CD4-positive, alpha-beta T cell (primary cell): ENCODE measurements around the gene BCO2. TPM values are rescaled to one million over a fixed set of nuclear protein-coding genes. Genes with fewer than 3 reads are reported as not detected.
"Not testable (repeated sequence)": the region's sequence is repeated elsewhere in the genome, so short reads cannot be mapped to it uniquely, and the experiment has no call there.

Source experiments
- ATAC-seq: fragments of 200-7000 bp; cut with Tn5 transposase; one replicate; pipeline ENCODE4 v1.10.0; 2022; ENCODE audit warnings: mild to moderate bottlenecking; ENCODE audit not compliant: poor library complexity
- CTCF ChIA-PET: fragments of 350-600 bp; sonication (Branson Sonifier 250); formaldehyde crosslinking; loops from one replicate; lab custom pipeline; 2021; ENCODE audit warnings: antibody characterized with exemption, inconsistent platforms; lab: Charles Lee
- POLR2A ChIA-PET: fragments of 350-600 bp; sonication (Branson Sonifier 250); formaldehyde crosslinking; loops from one replicate; lab custom pipeline; 2021; ENCODE audit warnings: antibody characterized with exemption, inconsistent platforms; lab: Charles Lee
- DNase-seq, 14 experiments: peaks; one replicate each; pipeline ENCODE4 v3.0.0-alpha.2; 2013 to 2020; ENCODE audit warnings: mixed read lengths in 2 of 14
- H3K27ac ChIP-seq, 2 donors: one replicate each; pipeline versions ENCODE4 v1.5.1 to v1.7.0; 2013; ENCODE audit warnings: low read length in 2 of 2, low read depth in 1 of 2, mild to moderate bottlenecking in 1 of 2
- H3K27me3 ChIP-seq, 2 experiments: 1 replicate in 1 of 2; 2 replicates in 1 of 2; pipeline versions ENCODE4 v1.6.1 to v1.7.0; 2013; ENCODE audit warnings: low read length in 2 of 2, control low read depth in 1 of 2, mild to moderate bottlenecking in 1 of 2, moderate library complexity in 1 of 2; ENCODE audit not compliant: insufficient read depth in 2 of 2, control insufficient read depth in 1 of 2
- H3K36me3 ChIP-seq: one replicate; pipeline ENCODE4 v1.6.1; 2013; ENCODE audit warnings: low read length, control low read depth; ENCODE audit not compliant: insufficient read depth
- H3K4me1 ChIP-seq: one replicate; pipeline ENCODE4 v1.6.1; 2013; ENCODE audit warnings: low read length, control low read depth; ENCODE audit not compliant: insufficient read depth
- H3K4me3 ChIP-seq: one replicate; pipeline ENCODE4 v1.5.1; 2013; ENCODE audit warnings: mild to moderate bottlenecking, low read length, moderate library complexity
- H3K9me3 ChIP-seq, 2 experiments: 1 replicate in 1 of 2; 2 replicates in 1 of 2; pipeline versions ENCODE4 v1.6.1 to v1.7.0; 2013; ENCODE audit warnings: low read length in 2 of 2, mild to moderate bottlenecking in 2 of 2, control low read depth in 1 of 2, moderate library complexity in 1 of 2; ENCODE audit not compliant: control insufficient read depth in 1 of 2, insufficient read depth in 1 of 2
- H3K27ac Mint-ChIP-seq: one replicate; pipeline ENCODE4 v1.8.0; 2020; ENCODE audit warnings: mixed read lengths
- H3K27me3 Mint-ChIP-seq: one replicate; pipeline ENCODE4 v1.8.0; 2021; ENCODE audit warnings: mixed read lengths
- H3K36me3 Mint-ChIP-seq: one replicate; pipeline ENCODE4 v1.8.0; 2021; ENCODE audit warnings: low read depth, mixed read lengths
- H3K4me1 Mint-ChIP-seq: one replicate; pipeline ENCODE4 v1.8.0; 2021; ENCODE audit warnings: low read depth, mixed read lengths
- H3K4me3 Mint-ChIP-seq: one replicate; pipeline ENCODE4 v1.8.0; 2020; ENCODE audit warnings: mild to moderate bottlenecking, mixed read lengths
- H3K9me3 Mint-ChIP-seq: one replicate; pipeline ENCODE4 v1.8.0; 2020; ENCODE audit warnings: mixed read lengths
- CTCF ChIP-seq: fragments of 200-600 bp; IDR thresholded peaks from one replicate; pipeline ENCODE4 v1.8.0; 2022; ENCODE audit warnings: antibody characterized with exemption, mild to moderate bottlenecking
- intact Hi-C, 2 experiments: fragments of 100-400 bp; cut with DNase I in 1 of 2; cut with micrococcal nuclease in 1 of 2; formaldehyde crosslinking; loops; one replicate each; pipeline versions ENCODE4 v1.15.1 to v1.9.0; 2023 to 2025; cut with DNase I, micrococcal nuclease
- total RNA-seq, 174 experiments: library from RNA in 2 of 174; stranded (reverse) in 2 of 174; gene quantifications; one replicate each; pipeline ENCODE4 v1.2.3 and lab custom pipeline; 2021 to 2026

Gene BCO2
- total RNA-seq, 2 experiments from 2014 or later: 1.1 to 1.5 TPM

- Histone ChIP-seq H3K27me3 (no peaks in the 10 kb centered on the region), H3K4me1 (no peaks in the 10 kb centered on the region), H3K36me3 (no peaks in the 10 kb centered on the region), H3K9me3 (no peaks in the 10 kb centered on the region), H3K27ac (no peak overlapping the region), H3K4me3 (no peak overlapping the region)
- DNase-seq: no peak
- no peaks in the 10 kb centered on the region for H3K36me3 Mint-ChIP-seq
- POLR2A ChIA-PET: no interaction called here
- CTCF ChIA-PET: no interaction called here
- no peaks in the 10 kb centered on the region for H3K4me1 Mint-ChIP-seq
- no peak overlapping the region for H3K27ac Mint-ChIP-seq
- no peak for ATAC-seq
- TF ChIP-seq CTCF: no peak
- H3K27me3 Mint-ChIP-seq: peaks cover 6% of the 10 kb centered on the region
- H3K9me3 Mint-ChIP-seq: no peaks in the 10 kb centered on the region
- no peak overlapping the region for H3K4me3 Mint-ChIP-seq
- intact Hi-C loops: no loop called here
Observed at GRCh38 chr11:112182867-112183266, 7.6 kb downstream of the BCO2 start.

GRCh38 chr11:112185883-112186282 lies 10.6 kb downstream of the BCO2 start:
- ATAC-seq (no peak), DNase-seq (no peak)
- Histone ChIP-seq H3K4me1 (no peaks in the 10 kb centered on the region), H3K9me3 (no peaks in the 10 kb centered on the region), H3K27ac (no peak overlapping the region), H3K27me3 (no peaks in the 10 kb centered on the region), H3K36me3 (no peaks in the 10 kb centered on the region), H3K4me3 (no peak overlapping the region)
- H3K27ac Mint-ChIP-seq: no peak overlapping the region
- no peaks in the 10 kb centered on the region for H3K27me3 Mint-ChIP-seq
- TF ChIP-seq CTCF: no peak
- intact Hi-C loops: no loop called here
- ChIA-PET CTCF (no interaction called here), POLR2A (no interaction called here)
- H3K4me3 Mint-ChIP-seq: no peak overlapping the region
- H3K36me3 Mint-ChIP-seq: no peaks in the 10 kb centered on the region
- no peaks in the 10 kb centered on the region for H3K4me1 Mint-ChIP-seq
- no peaks in the 10 kb centered on the region for H3K9me3 Mint-ChIP-seq

- no peaks in the 10 kb centered on the region for H3K36me3 ChIP-seq
- Mint-ChIP-seq H3K4me1 (no peaks in the 10 kb centered on the region), H3K27me3 (no peaks in the 10 kb centered on the region), H3K36me3 (no peaks in the 10 kb centered on the region), H3K4me3 (no peak overlapping the region), H3K27ac (no peak overlapping the region), H3K9me3 (no peaks in the 10 kb centered on the region)
- no peak for TF ChIP-seq CTCF
- no peak overlapping the region for H3K4me3 ChIP-seq
- ChIA-PET POLR2A (no interaction called here), CTCF (no interaction called here)
- H3K27ac ChIP-seq: no peak overlapping the region
- DNase-seq (no peak), ATAC-seq (no peak)
- H3K4me1 ChIP-seq: no peaks in the 10 kb centered on the region
- no peaks in the 10 kb centered on the region for H3K27me3 ChIP-seq
- intact Hi-C loops: no loop called here
- no peaks in the 10 kb centered on the region for H3K9me3 ChIP-seq
Observed at GRCh38 chr11:112186304-112186703, 11.0 kb downstream of the BCO2 start.

GRCh38 chr11:112195113-112195512 lies 19.8 kb downstream of the BCO2 start:
- H3K4me3 ChIP-seq, H3K4me3 Mint-ChIP-seq, H3K36me3 Mint-ChIP-seq, H3K9me3 ChIP-seq, H3K27ac ChIP-seq, H3K27ac Mint-ChIP-seq, H3K27me3 ChIP-seq, H3K4me1 Mint-ChIP-seq, intact Hi-C loops, H3K36me3 ChIP-seq, H3K27me3 Mint-ChIP-seq, H3K4me1 ChIP-seq, POLR2A ChIA-PET, DNase-seq, H3K9me3 Mint-ChIP-seq, ATAC-seq, CTCF ChIA-PET: not testable (repeated sequence)
